Stomach (tissue), 4 donors: Measurements from ENCODE around the gene MRTO4.

ENCODE experiments used
- POLR2A ChIP-seq, 4 donors: fragments of 450-650 bp; IDR thresholded peaks; one replicate each; pipeline ENCODE4 v1.6.1; 2016; ENCODE audit warnings: antibody characterized with exemption in 4 of 4, control low read depth in 2 of 4, mild to moderate bottlenecking in 1 of 4, moderate library complexity in 1 of 4
- POLR2AphosphoS5 ChIP-seq, 3 donors: sonication (generic); formaldehyde crosslinking; IDR thresholded peaks; one replicate each; pipeline ENCODE4 v1.6.1; 2016; ENCODE audit warnings: antibody characterized with exemption in 3 of 3
- TF ChIP-seq, protein P1 (sequence below), 7 experiments: fragments of 450-650 bp in 4 of 7; fragments of 200-600 bp in 3 of 7; sonication (generic) in 3 of 7; IDR thresholded peaks; one replicate each; pipeline ENCODE4 v1.5.1; 2016 to 2019; ENCODE audit warnings: antibody characterized with exemption in 7 of 7, control low read depth in 2 of 7, mild to moderate bottlenecking in 1 of 7

DNA sequence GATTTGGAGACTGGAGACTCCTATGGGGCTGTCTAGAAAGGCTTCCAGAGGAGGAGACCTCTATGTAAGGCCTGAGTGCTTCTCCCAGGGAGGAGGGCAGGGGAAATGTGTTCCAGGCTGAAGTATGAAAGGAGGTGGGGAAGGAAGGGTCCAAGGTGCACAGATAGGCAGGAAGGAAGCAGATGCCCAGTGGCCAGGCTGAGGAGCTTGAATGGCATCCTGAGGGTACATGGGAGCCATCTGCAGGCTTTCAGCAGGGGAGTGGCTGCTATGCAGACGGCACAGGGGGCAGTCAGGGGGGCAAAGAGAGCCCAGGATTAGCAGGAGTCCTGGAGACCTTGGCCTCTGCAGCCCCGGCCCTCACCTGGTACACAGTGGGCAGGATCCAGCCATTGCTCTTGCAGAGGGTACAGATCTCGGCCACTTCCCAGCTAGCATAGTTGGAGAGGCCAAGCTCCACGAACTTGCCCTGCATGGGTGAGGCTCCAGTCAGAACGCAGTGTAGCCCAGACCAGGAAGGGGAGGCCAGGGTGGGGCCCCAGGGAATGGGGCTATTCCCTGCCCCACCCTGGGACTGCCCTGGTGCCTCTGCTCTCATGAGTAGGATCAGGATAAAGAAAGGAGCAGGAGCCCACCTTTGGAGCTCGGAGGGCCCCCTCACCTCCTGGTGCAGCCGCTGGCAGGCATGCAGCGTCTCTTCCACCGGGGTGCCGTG lies 56.3 kb downstream of the MRTO4 start:
- TF ChIP-seq POLR2A (IDR thresholded peaks at IDR 0.05), result no peak
- TF ChIP-seq, protein P1, sequence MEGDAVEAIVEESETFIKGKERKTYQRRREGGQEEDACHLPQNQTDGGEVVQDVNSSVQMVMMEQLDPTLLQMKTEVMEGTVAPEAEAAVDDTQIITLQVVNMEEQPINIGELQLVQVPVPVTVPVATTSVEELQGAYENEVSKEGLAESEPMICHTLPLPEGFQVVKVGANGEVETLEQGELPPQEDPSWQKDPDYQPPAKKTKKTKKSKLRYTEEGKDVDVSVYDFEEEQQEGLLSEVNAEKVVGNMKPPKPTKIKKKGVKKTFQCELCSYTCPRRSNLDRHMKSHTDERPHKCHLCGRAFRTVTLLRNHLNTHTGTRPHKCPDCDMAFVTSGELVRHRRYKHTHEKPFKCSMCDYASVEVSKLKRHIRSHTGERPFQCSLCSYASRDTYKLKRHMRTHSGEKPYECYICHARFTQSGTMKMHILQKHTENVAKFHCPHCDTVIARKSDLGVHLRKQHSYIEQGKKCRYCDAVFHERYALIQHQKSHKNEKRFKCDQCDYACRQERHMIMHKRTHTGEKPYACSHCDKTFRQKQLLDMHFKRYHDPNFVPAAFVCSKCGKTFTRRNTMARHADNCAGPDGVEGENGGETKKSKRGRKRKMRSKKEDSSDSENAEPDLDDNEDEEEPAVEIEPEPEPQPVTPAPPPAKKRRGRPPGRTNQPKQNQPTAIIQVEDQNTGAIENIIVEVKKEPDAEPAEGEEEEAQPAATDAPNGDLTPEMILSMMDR (IDR thresholded peaks at IDR 0.05), result no peak
- TF ChIP-seq POLR2AphosphoS5 (IDR thresholded peaks at IDR 0.05), result no peak
